DOHH2 (cell line): ENCODE results near the gene GABRG3.

Experiments used
- H3F3A ChIP-seq: fragments of 200-600 bp; sonication (generic), shearing (Covaris generic); 2 replicates; pipeline ENCODE4 v1.6.0; 2016; ENCODE audit warnings: antibody characterized with exemption, mild to moderate bottlenecking; ENCODE audit not compliant: control insufficient read depth, insufficient read depth
- H3K27ac ChIP-seq: fragments of 200-600 bp; sonication (generic); 2 replicates; pipeline ENCODE4 v1.5.1; 2014; ENCODE audit warnings: low read depth, mild to moderate bottlenecking, low read length, moderate library complexity
- H3K27me3 ChIP-seq: fragments of 200-600 bp; sonication (generic); 2 replicates; pipeline ENCODE4 v1.6.1; 2014; ENCODE audit warnings: mild to moderate bottlenecking, low read length, mixed read lengths; ENCODE audit not compliant: control insufficient read depth
- H3K36me3 ChIP-seq: fragments of 200-600 bp; sonication (generic); 2 replicates; pipeline ENCODE4 v1.6.1; 2014; ENCODE audit warnings: mild to moderate bottlenecking, low read length, moderate library complexity, mixed read lengths; ENCODE audit not compliant: control insufficient read depth
- H3K4me1 ChIP-seq: fragments of 200-600 bp; sonication (generic); 2 replicates; pipeline ENCODE4 v1.6.1; 2014; ENCODE audit warnings: mild to moderate bottlenecking, low read length, mixed read lengths; ENCODE audit not compliant: control insufficient read depth
- H3K4me2 ChIP-seq: fragments of 200-600 bp; sonication (generic); 2 replicates; pipeline ENCODE4 v1.6.0; 2014; ENCODE audit warnings: mild to moderate bottlenecking, low read length, moderate library complexity
- H3K4me3 ChIP-seq: fragments of 200-600 bp; sonication (generic); 2 replicates; pipeline ENCODE4 v1.5.1; 2014; ENCODE audit warnings: mild to moderate bottlenecking, low read length, mixed read lengths
- H3K79me2 ChIP-seq: fragments of 200-600 bp; sonication (generic); 2 replicates; pipeline ENCODE4 v1.6.1; 2014; ENCODE audit warnings: mild to moderate bottlenecking, low read length, mixed read lengths; ENCODE audit not compliant: control insufficient read depth
- H3K9me2 ChIP-seq: fragments of 200-600 bp; sonication (generic); replicated peaks from 2 replicates; pipeline ENCODE4 v1.6.1; 2014; ENCODE audit warnings: mild to moderate bottlenecking, low read length, mixed read lengths; ENCODE audit not compliant: control insufficient read depth
- H3K9me3 ChIP-seq: fragments of 200-600 bp; sonication (generic); 2 replicates; pipeline ENCODE4 v1.6.1; 2014; ENCODE audit warnings: antibody characterized with exemption, low read length, mixed read lengths; ENCODE audit not compliant: control insufficient read depth, insufficient read depth
- H4K20me1 ChIP-seq: fragments of 200-600 bp; sonication (generic); 2 replicates; pipeline ENCODE4 v1.6.0; 2014; ENCODE audit warnings: low read depth, mild to moderate bottlenecking, antibody characterized with exemption, low read length, moderate library complexity; ENCODE audit not compliant: control insufficient read depth, insufficient read depth
- CTCF ChIP-seq: fragments of 200-600 bp; sonication (generic); IDR thresholded peaks from one replicate; pipeline ENCODE4 v1.5.1; 2014; ENCODE audit warnings: antibody characterized with exemption, mild to moderate bottlenecking, low read depth, low read length; ENCODE audit not compliant: poor library complexity, severe bottlenecking
- EZH2phosphoT487 ChIP-seq: fragments of 200-600 bp; sonication (generic); IDR thresholded peaks from 2 replicates; pipeline ENCODE4 v1.6.1; 2017; ENCODE audit warnings: borderline replicate concordance, mild to moderate bottlenecking, antibody characterized with exemption, low read length, moderate library complexity, mixed read lengths

Gene GABRG3

GRCh38 chr15:27111323-27111722 lies 140.3 kb downstream of the GABRG3 start:
- Histone ChIP-seq H3K4me2 (no peak overlapping the region), H3K27ac (no peak overlapping the region), H3F3A (no peaks in the 10 kb centered on the region), H3K4me3 (no peak overlapping the region), H3K36me3 (no peaks in the 10 kb centered on the region), H3K9me2 (no peaks in the 10 kb centered on the region), H3K4me1 (no peaks in the 10 kb centered on the region), H3K9me3 (no peaks in the 10 kb centered on the region; the same call in 1 of the 2 replicates), H4K20me1 (no peaks in the 10 kb centered on the region), H3K79me2 (no peaks in the 10 kb centered on the region), H3K27me3 (no peaks in the 10 kb centered on the region)
- TF ChIP-seq CTCF = no peak

- no peaks in the 10 kb centered on the region for H3K36me3 ChIP-seq
- no peaks in the 10 kb centered on the region for H3K4me1 ChIP-seq
- H3K9me2 ChIP-seq = no peaks in the 10 kb centered on the region
- TF ChIP-seq EZH2phosphoT487 = no peak
- TF ChIP-seq CTCF = no peak
- no peak overlapping the region for H3K27ac ChIP-seq
- H4K20me1 ChIP-seq = no peaks in the 10 kb centered on the region
- no peaks in the 10 kb centered on the region for H3F3A ChIP-seq
- H3K27me3 ChIP-seq = no peaks in the 10 kb centered on the region
- H3K9me3 ChIP-seq = peaks cover 5% of the 10 kb centered on the region
- no peaks in the 10 kb centered on the region for H3K79me2 ChIP-seq
- H3K4me3 ChIP-seq = no peak overlapping the region
- H3K4me2 ChIP-seq = no peak overlapping the region
Measured at GRCh38 chr15:27114473-27114872, 143.5 kb downstream of the GABRG3 start.

GRCh38 chr15:27119695-27120266 lies 148.8 kb downstream of the GABRG3 start:
- Histone ChIP-seq H3K9me2 (no peaks in the 10 kb centered on the region), H3K36me3 (no peaks in the 10 kb centered on the region), H3F3A (no peaks in the 10 kb centered on the region), H3K27me3 (no peaks in the 10 kb centered on the region), H3K4me2 (no peak overlapping the region), H3K27ac (no peak overlapping the region), H3K4me1 (no peaks in the 10 kb centered on the region), H3K9me3 (peaks cover 11% of the 10 kb centered on the region), H3K79me2 (no peaks in the 10 kb centered on the region), H4K20me1 (no peaks in the 10 kb centered on the region), H3K4me3 (no peak overlapping the region)
- TF ChIP-seq CTCF (no peak), EZH2phosphoT487 (no peak)
